ENCODE data around the gene UBE2F.

The UBE2F gene

GRCh38 chr2:238087211-238087610 is 120.4 kb downstream of the UBE2F start:
- no peak overlapping the region for H3K4me3 ChIP-seq (replicated peaks; ENCODE audit: low read depth, low read length)
- no peak for TF ChIP-seq CTCF (IDR thresholded peaks at IDR 0.05; ENCODE audit: low read depth, low read length, missing control alignments)
- DNase-seq (ENCODE audit: extremely low read depth, low read depth), result no peak

GRCh38 chr2:238090887-238091286 is 124.1 kb downstream of the UBE2F start:
- TF ChIP-seq CTCF (IDR thresholded peaks at IDR 0.05; ENCODE audit: low read depth, low read length, missing control alignments), result no peak
- no peak overlapping the region for H3K4me3 ChIP-seq (replicated peaks; ENCODE audit: low read depth, low read length)
- no peak for DNase-seq (ENCODE audit: extremely low read depth, low read depth)

- TF ChIP-seq CTCF (IDR thresholded peaks at IDR 0.05; ENCODE audit: low read depth, low read length, missing control alignments), result no peak
- no peak for DNase-seq (ENCODE audit: extremely low read depth, low read depth)
- H3K4me3 ChIP-seq (replicated peaks; ENCODE audit: low read depth, low read length), result no peak overlapping the region
Observed at GRCh38 chr2:238091436-238092060, 124.7 kb downstream of the UBE2F start.
